SK-N-SH (cell line): ENCODE data around the gene CCDC127. TPM values are rescaled to one million over a fixed set of nuclear protein-coding genes. Genes with fewer than 3 reads are reported as not detected.

Experiments
- CTCF ChIA-PET: fragments of 300-600, 350-600 bp; formaldehyde crosslinking; extraction: SDS; loops from one replicate; lab custom pipeline; 2021; lab: Yijun Ruan, JAX
- POLR2A ChIA-PET: fragments of 350-600 bp; sonication (Branson Sonifier 250); formaldehyde crosslinking; extraction: SDS; loops from one replicate; lab custom pipeline; 2020; ENCODE audit warnings: antibody characterized with exemption, inconsistent platforms; lab: Yijun Ruan, JAX
- DNase-seq: peaks from one replicate; pipeline ENCODE4 v3.0.0; 2012
- H2AFZ ChIP-seq: fragments of 200-600 bp; sonication (generic); 2 replicates; pipeline ENCODE4 v1.8.1; 2016; ENCODE audit warnings: antibody characterized with exemption, mild to moderate bottlenecking, low read depth
- H3F3A ChIP-seq: fragments of 200-600 bp; sonication (generic); replicated peaks from 2 replicates; pipeline ENCODE3; 2016; ENCODE audit warnings: antibody characterized with exemption, mild to moderate bottlenecking; ENCODE audit not compliant: insufficient read depth
- H3K27ac ChIP-seq, 2 experiments: fragments of 200-500 bp in 1 of 2; fragments of 200-600 bp in 1 of 2; sonication (Bioruptor generic) in 1 of 2; sonication (generic), shearing (Covaris generic) in 1 of 2; 2 replicates each; pipeline versions ENCODE4 v1.5.1 to v1.6.1; 2014 to 2016; ENCODE audit warnings: low read depth in 2 of 2, inconsistent platforms in 1 of 2, low read length in 1 of 2, mild to moderate bottlenecking in 1 of 2, mixed read lengths in 1 of 2
- H3K27me3 ChIP-seq: fragments of 200-600 bp; sonication (generic), shearing (Covaris generic); 2 replicates; pipeline ENCODE4 v1.6.1; 2016; ENCODE audit warnings: mixed run types; ENCODE audit not compliant: insufficient read depth
- H3K36me3 ChIP-seq, 2 experiments: fragments of 200-500 bp in 1 of 2; fragments of 200-600 bp in 1 of 2; sonication (Bioruptor generic) in 1 of 2; sonication (generic) in 1 of 2; replicated peaks in 1 of 2; 2 replicates each; pipeline versions ENCODE3 to v1.5.1; 2014 to 2016; ENCODE audit warnings: low read length in 1 of 2, mild to moderate bottlenecking in 1 of 2; ENCODE audit not compliant: insufficient read depth in 2 of 2, control insufficient read depth in 1 of 2
- H3K4me1 ChIP-seq, 2 experiments: fragments of 200-500 bp in 1 of 2; fragments of 200-600 bp in 1 of 2; sonication (Bioruptor generic) in 1 of 2; sonication (generic), shearing (Covaris generic) in 1 of 2; 2 replicates each; pipeline versions ENCODE4 v1.5.1 to v1.6.1; 2014 to 2016; ENCODE audit warnings: low read depth in 1 of 2, low read length in 1 of 2, mixed run types in 1 of 2; ENCODE audit not compliant: insufficient read depth in 2 of 2, control insufficient read depth in 1 of 2
- H3K4me2 ChIP-seq: fragments of 200-600 bp; sonication (generic), shearing (Covaris generic); 2 replicates; pipeline ENCODE4 v1.6.1; 2017; ENCODE audit warnings: mixed run types
- H3K4me3 ChIP-seq, 2 experiments: fragments of 200-500 bp in 1 of 2; fragments of 200-600 bp in 1 of 2; sonication (Bioruptor generic) in 1 of 2; sonication (generic), shearing (Covaris generic) in 1 of 2; 2 replicates each; pipeline versions ENCODE4 v1.5.1 to v1.8.1; 2014 to 2016; ENCODE audit warnings: low read depth in 2 of 2, inconsistent platforms in 1 of 2, low read length in 1 of 2, mild to moderate bottlenecking in 1 of 2, mixed read lengths in 1 of 2, moderate library complexity in 1 of 2
- H3K79me2 ChIP-seq: fragments of 200-600 bp; sonication (generic); 2 replicates; pipeline ENCODE4 v1.8.1; 2017; ENCODE audit warnings: mild to moderate bottlenecking; ENCODE audit not compliant: insufficient read depth
- H3K9ac ChIP-seq: fragments of 200-600 bp; sonication (generic); 2 replicates; pipeline ENCODE4 v1.6.1; 2017; ENCODE audit warnings: mixed run types
- H3K9me2 ChIP-seq: fragments of 200-600 bp; sonication (generic); 2 replicates; pipeline ENCODE4 v1.6.1; 2017; ENCODE audit warnings: mixed run types
- H3K9me3 ChIP-seq: fragments of 200-600 bp; sonication (generic); 2 replicates; pipeline ENCODE4 v1.6.1; 2017; ENCODE audit warnings: mixed run types, mild to moderate bottlenecking, moderate library complexity
- H4K20me1 ChIP-seq: fragments of 200-600 bp; sonication (generic); 2 replicates; pipeline ENCODE4 v1.6.1; 2017; ENCODE audit warnings: mild to moderate bottlenecking, mixed run types; ENCODE audit not compliant: insufficient read depth
- FOSL2 ChIP-seq: IDR thresholded peaks from 2 replicates; pipeline ENCODE4 v1.4.0; 2012; ENCODE audit warnings: low read depth, mild to moderate bottlenecking, moderate library complexity, borderline replicate concordance
- FOXJ3 ChIP-seq: sonication (generic); formaldehyde crosslinking; IDR thresholded peaks from 2 replicates; pipeline ENCODE4 v1.5.1; 2020; ENCODE audit warnings: mild to moderate bottlenecking, missing genetic modification reagents
- FOXM1 ChIP-seq: IDR thresholded peaks from 2 replicates; pipeline ENCODE4 v1.4.0; 2012; ENCODE audit warnings: low read depth, mild to moderate bottlenecking
- JUND ChIP-seq: IDR thresholded peaks from 2 replicates; pipeline ENCODE4 v1.4.0; 2012
- MXI1 ChIP-seq: IDR thresholded peaks from 2 replicates; pipeline ENCODE4 v1.6.1; 2012; ENCODE audit warnings: mild to moderate bottlenecking, low read depth, low read length, improper control_type of control experiment
- NRF1 ChIP-seq: IDR thresholded peaks from 2 replicates; pipeline ENCODE4 v1.6.1; 2012; ENCODE audit warnings: low read depth, mild to moderate bottlenecking, low read length
- POLR2AphosphoS5 ChIP-seq: IDR thresholded peaks from 2 replicates; pipeline ENCODE4 v1.6.1; 2012; ENCODE audit warnings: low read depth, low read length
- RCOR1 ChIP-seq: fragments of 150-350 bp; IDR thresholded peaks from 2 replicates; pipeline ENCODE4 v1.6.1; 2017; ENCODE audit warnings: antibody characterized with exemption, low read length
- RXRA ChIP-seq: IDR thresholded peaks from 2 replicates; pipeline ENCODE4 v1.4.0; 2012; ENCODE audit warnings: low read depth, mild to moderate bottlenecking, borderline replicate concordance
- SMC3 ChIP-seq: IDR thresholded peaks from 2 replicates; pipeline ENCODE4 v1.6.1; 2012; ENCODE audit warnings: low read depth, low read length, improper control_type of control experiment
- TCF12 ChIP-seq: IDR thresholded peaks from 2 replicates; pipeline ENCODE4 v1.4.0; 2012
- TEAD4 ChIP-seq: IDR thresholded peaks from 2 replicates; pipeline ENCODE4 v1.4.0; 2012; ENCODE audit warnings: mild to moderate bottlenecking, borderline replicate concordance; ENCODE audit not compliant: insufficient read depth
- WGBS: methylation state at CpG from one replicate; pipeline ENCODE4 v1.1.6; 2017; ENCODE audit warnings: low lambda C conversion rate; 5-methylcytosine and 5-hydroxymethylcytosine counted together
- polyA plus RNA-seq, 3 experiments: library from polyadenylated mRNA; depleted of rRNA; stranded (reverse); fragments of >200 nt; gene quantifications; 2 replicates each; pipeline ENCODE4 v1.2.3, GENCODE V29; 2012
- TF ChIP-seq, protein P1 (sequence below): IDR thresholded peaks from 2 replicates; pipeline ENCODE4 v1.4.0; 2012; ENCODE audit warnings: low read depth
- TF ChIP-seq, protein P2 (sequence below): IDR thresholded peaks from 2 replicates; pipeline ENCODE4 v1.4.0; 2012; ENCODE audit warnings: low read depth, borderline replicate concordance

The CCDC127 gene
- polyA plus RNA-seq, 1 of the 3 experiments (the other 2 are of a cell fraction): 3.9 TPM

DNA sequence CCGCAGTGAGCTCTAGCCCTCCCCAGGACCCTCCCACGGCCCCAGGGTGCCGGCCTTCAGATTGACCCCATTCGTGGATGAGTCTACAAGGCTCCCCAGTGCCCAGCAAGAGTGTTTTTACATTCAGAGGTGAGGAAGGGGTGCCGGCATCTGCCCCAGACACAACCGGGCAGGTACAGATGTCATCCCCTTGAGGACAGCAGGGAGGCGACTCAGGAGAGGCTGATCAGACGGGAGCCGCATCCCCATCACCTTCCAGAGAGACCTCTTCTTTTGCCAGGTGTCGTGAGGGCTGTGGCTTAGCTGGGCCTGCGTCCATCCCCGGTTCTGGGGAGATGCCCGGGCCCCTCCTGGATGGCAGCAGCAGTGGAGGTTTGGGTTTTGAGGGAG is 30.9 kb downstream of the CCDC127 start:
- no peak for DNase-seq
- H3K27ac ChIP-seq: no peak overlapping the region
- H3K4me3 ChIP-seq: no peak overlapping the region
- POLR2A ChIA-PET: no interaction called here
- no peaks in the 10 kb centered on the region for H3K9me2 ChIP-seq
- H3K27me3 ChIP-seq: no peaks in the 10 kb centered on the region
- H3K79me2 ChIP-seq: no peaks in the 10 kb centered on the region
- H3K9me3 ChIP-seq: no peaks in the 10 kb centered on the region
- H3K9ac ChIP-seq: no peak overlapping the region
- TF ChIP-seq NRF1: no peak
- no peak for TF ChIP-seq FOSL2
- TF ChIP-seq RCOR1: no peak
- no peak for TF ChIP-seq RXRA
- TF ChIP-seq, protein P1, sequence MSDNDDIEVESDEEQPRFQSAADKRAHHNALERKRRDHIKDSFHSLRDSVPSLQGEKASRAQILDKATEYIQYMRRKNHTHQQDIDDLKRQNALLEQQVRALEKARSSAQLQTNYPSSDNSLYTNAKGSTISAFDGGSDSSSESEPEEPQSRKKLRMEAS: no peak
- no peak for TF ChIP-seq TEAD4
- TF ChIP-seq, protein P2, sequence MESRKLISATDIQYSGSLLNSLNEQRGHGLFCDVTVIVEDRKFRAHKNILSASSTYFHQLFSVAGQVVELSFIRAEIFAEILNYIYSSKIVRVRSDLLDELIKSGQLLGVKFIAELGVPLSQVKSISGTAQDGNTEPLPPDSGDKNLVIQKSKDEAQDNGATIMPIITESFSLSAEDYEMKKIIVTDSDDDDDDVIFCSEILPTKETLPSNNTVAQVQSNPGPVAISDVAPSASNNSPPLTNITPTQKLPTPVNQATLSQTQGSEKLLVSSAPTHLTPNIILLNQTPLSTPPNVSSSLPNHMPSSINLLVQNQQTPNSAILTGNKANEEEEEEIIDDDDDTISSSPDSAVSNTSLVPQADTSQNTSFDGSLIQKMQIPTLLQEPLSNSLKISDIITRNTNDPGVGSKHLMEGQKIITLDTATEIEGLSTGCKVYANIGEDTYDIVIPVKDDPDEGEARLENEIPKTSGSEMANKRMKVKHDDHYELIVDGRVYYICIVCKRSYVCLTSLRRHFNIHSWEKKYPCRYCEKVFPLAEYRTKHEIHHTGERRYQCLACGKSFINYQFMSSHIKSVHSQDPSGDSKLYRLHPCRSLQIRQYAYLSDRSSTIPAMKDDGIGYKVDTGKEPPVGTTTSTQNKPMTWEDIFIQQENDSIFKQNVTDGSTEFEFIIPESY: no peak
- TF ChIP-seq FOXM1: no peak
- no peak overlapping the region for H3K4me2 ChIP-seq
- no peaks in the 10 kb centered on the region for H3K36me3 ChIP-seq
- CTCF ChIA-PET: interaction anchor here (1.2 to 1.8 kb wide), 2 partner anchors 11 to 12 kb away, joined by 3 to 9 read pairs; no protein-coding TSS in a partner anchor
- no peaks in the 10 kb centered on the region for H4K20me1 ChIP-seq
- H3K4me1 ChIP-seq: peaks cover 0 to 19% of the 10 kb centered on the region in 2 experiments; a peak in 1 of 4 replicates
- no peaks in the 10 kb centered on the region for H3F3A ChIP-seq
- H2AFZ ChIP-seq: no peak overlapping the region
- WGBS: 48% methylated on average over 3 of the region's 13 CpGs

DNA sequence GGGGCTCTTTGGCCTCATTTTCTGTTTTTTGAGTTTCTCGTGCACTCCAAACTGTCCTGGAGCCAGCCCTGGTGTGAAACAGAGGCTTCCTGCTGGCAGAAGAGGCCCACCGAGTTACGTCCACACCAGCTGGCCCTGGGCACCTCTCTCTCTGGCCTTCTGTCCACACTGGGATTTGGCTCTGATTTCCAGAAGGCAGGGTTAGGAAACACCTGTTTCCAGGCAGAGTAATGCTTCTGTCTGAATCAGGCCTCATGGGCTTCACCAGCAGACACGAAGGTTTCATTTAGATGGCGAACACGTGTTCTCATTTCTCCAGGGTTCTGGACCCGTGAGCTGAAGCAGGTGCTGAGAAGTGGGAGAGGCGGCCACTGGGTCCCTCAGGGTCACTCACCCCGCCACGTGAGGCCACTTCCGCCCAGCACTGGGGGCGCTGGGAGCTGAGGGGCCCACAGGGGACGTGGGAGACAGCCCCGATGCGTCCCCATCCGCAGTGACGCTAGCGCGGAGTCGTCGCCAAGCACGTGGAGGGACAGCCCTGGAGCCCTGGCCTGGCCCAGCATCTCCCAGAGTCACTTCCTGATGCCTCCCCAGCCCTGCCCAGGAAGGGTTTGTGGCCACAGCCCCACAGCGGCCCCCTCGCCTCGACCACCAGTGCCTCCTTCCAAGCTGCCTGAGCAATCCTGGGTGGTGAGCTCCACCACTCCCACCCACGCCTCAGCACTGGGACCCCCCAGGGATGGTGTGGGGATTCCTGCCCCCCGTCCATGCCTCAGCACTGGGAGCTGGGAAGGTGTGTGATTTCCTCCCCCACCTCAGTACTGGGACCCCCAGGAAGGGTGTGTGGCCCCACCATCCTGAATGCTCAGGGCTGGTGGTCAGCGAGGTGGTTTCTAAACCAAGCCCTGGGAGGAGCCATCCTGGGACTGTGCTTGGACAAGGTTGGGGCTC is 31.6 kb downstream of the CCDC127 start:
- H3K27ac ChIP-seq: no peak overlapping the region
- H3K4me2 ChIP-seq: no peak overlapping the region
- H3K4me1 ChIP-seq: peaks cover 0 to 19% of the 10 kb centered on the region in 2 experiments; a peak in 1 of 4 replicates
- ChIA-PET CTCF (interaction anchor here (1.2 kb wide), 1 partner anchor 10 kb away, joined by 3 read pairs; no protein-coding TSS in a partner anchor), POLR2A (no interaction called here)
- no peak overlapping the region for H3K9ac ChIP-seq
- no peaks in the 10 kb centered on the region for H3K79me2 ChIP-seq
- H3K9me2 ChIP-seq: no peaks in the 10 kb centered on the region
- no peaks in the 10 kb centered on the region for H3F3A ChIP-seq
- H2AFZ ChIP-seq: no peak overlapping the region
- TF ChIP-seq SMC3 (no peak), JUND (no peak), POLR2AphosphoS5 (no peak), TCF12 (no peak), NRF1 (no peak), FOXJ3 (CRISPR knock-in tag) (no peak), MXI1 (no peak)
- 77% methylated on average over 21 of the region's 28 CpGs for WGBS
- H3K27me3 ChIP-seq: no peaks in the 10 kb centered on the region
- no peaks in the 10 kb centered on the region for H3K9me3 ChIP-seq
- no peak for DNase-seq
- no peaks in the 10 kb centered on the region for H3K36me3 ChIP-seq
- H3K4me3 ChIP-seq: no peak overlapping the region
- no peaks in the 10 kb centered on the region for H4K20me1 ChIP-seq
